Islet of Langerhans (tissue), 1 donor: ENCODE data around the gene NLGN1.

Experiments
- FAIRE-seq: peaks from one replicate; lab custom pipeline; 2011; peaks lifted over from hg19 to GRCh38; lab: Jason Lieb, UNC

NLGN1 gene

DNA sequence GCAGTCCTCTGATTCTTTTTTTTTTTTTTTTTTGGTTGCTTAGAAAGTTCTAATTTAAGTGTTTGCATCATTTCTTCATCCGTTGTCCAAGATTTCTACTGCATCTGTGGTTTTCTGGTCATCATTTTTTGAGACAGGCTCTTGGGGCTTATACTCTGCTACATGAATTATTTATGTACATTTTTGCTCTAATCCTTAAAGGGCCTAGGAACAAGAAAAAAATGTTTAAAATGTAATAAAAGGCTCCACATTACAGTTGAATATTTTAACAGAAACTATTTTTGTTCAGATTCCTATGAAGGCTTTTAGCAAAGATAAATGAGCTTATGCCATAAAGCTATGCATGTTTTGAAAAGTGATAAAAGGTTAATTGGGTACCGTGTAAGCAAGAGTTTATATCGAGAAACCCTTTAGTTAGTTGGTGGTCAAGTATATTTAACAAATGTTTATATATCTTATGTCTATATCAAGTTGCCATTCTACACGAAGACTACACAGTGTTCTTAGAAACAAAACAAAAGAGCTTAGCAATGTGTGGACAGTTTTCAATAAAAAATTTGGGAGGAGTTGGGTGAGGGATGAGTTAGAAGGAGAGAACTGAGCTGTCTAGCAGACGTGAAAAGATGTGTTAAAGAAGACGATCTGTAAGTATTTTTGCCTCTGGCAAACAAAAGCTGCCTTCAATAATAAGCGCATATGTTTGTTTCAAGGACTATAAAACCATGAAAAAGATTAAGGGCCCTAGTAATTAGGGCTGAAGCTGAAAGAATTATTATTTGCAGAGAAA, 898.0 kb downstream of the NLGN1 start:
- FAIRE-seq: no peak

DNA sequence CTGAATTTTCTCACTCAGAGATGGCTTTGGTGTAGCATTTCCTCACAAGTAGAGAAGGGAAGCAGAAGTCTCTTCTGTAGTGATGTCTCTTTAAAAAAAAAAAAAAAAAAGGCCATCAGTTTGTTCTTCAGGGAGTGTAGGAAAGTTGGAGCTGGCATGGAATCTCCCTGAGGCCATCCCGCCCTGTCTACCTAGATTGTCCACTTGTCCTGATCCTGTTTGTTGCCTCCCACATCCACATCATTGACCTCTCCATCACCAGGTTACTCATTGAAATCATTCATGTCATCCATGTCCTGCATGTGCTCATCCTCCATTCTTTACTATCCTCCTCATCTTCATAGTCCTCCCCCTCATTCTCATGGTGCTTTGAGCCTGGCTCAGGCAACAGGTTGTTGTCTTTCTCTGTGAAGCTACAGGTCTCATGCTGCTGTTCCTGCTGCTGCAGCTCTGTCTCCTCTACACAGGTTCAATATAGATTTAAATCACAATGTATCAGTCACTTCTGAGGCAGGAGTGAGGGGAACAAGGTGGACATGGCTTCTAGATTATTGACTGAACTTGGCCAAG, 905.3 kb downstream of the NLGN1 start:
- no peak for FAIRE-seq

DNA sequence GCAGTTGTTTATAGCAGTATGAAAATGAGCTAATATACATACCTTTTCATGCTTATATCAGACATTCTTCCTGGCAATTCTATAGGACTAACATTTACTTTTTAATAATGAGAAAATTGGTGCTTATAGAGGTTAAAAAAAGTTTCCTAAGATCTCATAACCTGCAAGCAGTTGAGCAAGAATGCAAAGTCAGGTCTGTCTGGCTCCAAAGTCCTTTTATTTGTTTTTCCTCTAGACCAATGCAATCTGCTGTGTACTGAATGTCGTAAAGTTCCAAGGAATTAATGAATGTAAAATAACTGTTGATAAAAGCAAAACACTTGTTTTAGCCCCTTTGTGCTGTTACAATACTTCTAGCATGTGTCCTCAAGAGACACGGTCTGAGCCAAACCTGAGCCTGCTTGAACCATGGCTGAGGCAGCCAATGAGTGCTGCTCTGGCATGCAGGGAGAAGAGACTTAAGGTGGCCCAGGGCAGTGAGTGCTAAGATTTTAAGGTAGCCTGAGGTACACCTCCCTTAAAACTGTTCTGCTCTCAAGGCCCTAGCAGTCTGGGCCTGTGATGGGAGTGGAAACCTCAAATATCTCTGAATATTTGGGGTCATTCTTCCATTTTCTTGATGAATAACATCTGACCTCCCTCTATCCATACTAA, 906.5 kb downstream of the NLGN1 start:
- no peak for FAIRE-seq

DNA sequence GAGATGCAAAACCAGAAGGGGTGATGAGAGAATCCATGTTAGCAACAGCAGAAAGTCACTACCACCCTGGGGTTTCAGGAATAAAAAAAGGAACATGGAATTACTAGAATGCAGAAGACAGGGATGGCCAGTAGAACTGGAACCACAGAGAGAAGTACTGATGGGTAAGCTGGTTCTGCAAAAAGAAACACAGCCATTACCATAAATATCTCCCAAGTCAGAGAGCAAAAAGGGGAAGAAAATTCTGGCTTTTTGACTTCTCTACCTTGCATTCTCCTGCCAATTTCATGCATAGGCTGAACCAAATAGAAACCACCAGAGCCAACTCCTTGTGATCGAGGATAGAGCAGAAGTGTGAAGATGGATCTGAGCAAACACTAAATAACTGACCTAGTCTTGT, 911.2 kb downstream of the NLGN1 start:
- no peak for FAIRE-seq

DNA sequence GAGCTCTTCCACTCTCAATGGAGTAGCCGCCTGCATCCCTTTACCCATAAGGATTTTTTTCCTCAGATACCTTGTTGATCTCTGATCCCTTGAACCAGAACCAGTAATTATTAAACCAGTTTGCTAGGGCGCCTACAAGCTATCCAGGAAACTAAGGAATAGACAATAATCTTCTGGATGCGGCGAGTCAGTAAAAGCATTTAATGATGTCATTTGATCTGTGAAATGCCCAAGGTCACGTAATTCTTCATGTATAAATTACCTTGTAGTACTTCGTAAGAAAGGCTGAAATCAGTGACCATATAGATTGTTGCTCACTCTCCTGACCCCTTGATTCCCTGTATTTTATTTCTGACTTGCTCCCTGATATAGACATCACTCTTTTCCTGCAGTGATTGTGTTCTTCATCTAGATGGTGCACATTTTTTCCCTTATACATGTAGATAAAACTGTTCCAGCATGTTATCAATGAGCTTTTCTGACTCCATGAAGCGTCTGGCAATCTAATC, 913.0 kb downstream of the NLGN1 start:
- no peak for FAIRE-seq

DNA sequence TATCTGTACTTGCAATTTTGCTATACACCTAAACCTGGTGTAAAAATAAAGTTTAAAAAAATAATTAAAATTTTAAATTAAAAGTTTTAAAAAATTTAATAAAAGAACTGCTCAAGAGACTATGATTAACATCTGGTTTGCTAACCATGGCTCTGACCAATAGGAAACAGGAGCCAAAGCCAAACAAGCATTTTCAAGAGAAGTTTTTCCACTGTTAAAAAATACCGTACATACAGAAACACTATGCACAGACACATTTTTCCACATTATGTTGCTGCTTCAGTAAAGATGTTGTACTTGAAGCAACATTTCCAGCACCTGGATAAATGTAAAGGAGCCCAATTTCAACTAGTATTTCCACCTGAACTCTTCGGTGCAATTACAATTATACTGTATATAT, 917.7 kb downstream of the NLGN1 start:
- no peak for FAIRE-seq

DNA sequence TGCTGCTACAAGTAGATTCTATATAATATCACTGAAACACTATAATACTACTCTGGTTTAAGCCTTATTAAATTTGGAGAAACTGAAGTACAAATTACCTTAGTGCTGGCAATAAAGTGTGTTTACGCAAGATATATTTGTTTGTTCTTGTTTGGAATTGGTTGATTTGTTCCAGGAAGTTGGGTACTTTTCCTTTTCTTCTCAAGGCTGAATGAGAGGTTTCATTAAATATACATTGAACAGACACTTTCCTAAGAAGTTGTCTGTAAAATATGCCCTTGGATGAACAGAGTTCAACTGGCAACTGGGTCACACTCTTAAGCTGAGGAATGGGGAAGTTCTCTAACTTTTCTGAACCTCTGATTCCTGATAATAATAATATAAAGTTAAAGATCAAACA, 919.5 kb downstream of the NLGN1 start:
- no peak for FAIRE-seq

DNA sequence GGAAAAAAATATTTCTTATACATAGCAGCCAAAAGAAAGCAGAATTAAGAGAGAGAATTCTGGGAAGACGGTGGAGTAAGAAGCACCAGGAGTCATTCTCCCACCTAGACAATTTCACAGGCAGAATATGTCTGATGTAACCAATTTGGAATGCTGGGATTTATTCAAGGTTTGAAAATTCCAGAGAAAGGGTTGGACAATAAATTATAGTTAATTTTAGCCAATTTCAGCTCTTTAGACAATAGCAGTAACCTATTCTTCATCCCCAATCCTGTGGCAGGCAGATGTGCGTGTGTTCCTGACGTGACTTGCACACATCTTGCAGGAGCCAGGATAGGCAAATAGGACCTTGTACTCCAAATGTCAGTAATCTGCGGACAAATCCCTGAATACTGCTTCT, 920.6 kb downstream of the NLGN1 start:
- no peak for FAIRE-seq

DNA sequence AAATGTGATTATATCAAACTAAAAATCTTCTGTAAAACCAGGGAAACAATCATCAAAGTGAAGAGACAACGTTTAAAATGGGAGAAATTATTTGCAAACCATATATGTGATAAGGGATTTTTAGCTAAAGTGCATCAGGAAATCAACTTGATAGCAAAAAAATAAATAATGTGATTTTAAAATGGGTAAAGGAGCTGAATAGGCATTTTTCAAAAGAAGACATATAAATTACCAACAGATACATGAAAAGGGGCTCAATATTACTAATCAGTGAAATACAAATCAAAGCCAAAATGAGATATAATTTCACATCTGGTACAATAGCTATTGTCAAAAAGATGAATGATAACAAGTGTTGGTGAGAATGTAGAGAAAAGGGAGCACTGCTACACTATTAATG, 924.0 kb downstream of the NLGN1 start:
- no peak for FAIRE-seq

DNA sequence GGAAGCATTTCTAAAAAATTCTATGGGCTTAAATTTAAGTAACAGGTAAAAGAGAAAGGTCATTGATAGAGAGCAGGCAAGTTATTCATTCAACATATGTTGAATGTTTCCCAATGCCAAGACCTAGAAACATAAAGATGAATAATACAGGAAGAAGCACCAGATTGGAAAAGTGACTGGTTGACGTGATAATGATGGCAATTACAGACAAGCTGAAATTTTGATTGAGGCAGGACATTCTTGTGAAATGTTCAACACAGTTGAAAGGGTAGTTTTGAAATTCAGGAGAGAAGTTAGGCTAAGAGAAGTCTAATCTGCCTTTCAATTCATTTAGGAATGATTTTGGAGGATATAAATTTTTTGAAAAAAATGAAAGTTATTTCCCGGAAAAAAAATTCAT, 925.2 kb downstream of the NLGN1 start:
- FAIRE-seq: no peak

DNA sequence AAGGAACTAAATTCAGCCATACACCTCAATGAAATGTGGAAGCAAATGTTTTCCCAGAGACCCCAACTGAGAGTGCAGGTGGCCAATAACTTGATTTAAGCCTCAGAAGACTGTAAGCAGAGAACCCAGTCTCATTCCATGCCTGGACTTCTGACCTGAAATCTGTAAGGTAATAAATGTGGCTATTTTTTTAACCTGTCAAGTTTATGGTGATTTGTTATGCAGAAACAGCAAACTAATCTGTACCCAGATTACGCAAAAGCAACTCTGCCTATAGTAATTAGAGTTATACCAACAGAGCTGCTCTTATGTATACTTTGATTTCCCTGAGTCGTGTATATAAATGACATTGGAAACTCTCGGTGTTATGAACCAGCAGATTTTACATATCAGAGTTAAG, 927.6 kb downstream of the NLGN1 start:
- FAIRE-seq: no peak

DNA sequence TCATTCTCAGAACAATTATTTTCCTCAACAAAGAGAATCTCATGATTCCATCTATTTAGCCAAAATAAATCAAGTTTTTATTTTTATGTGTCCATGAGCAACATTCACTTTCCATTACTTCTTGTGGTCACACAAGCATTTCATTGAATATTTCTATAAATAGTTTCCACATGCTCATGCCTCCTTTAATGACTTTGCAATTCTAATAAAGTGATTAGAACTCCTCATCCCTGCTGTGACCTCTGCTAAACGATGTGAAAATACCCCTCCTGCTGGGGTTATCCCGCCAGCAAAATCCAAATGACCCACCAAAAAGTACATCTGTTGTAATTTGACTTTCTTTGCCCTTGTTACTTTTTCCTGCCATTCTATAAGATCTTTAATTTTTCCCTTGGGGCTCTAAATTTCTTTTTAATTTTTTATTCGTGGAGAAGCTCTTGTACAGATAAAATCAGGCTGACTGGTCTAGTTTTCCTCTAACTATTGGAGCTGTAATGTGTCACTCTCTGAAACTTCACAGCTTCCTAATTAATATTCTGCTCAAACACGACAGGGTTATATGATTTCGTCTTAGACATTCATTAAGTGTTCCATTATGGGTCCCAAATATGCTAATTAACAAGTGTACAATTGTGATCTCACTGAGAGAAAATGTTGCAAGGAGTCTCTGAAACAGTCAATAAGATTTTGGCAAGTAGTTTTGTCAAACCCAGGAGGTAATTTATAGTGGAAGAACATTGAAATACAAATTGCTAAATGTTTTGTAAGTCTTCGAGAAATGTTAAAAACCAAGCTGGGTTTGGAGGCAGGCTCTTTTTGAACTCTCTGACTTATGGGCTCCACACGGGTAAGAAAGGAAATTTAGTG, 928.5 kb downstream of the NLGN1 start:
- FAIRE-seq: no peak

DNA sequence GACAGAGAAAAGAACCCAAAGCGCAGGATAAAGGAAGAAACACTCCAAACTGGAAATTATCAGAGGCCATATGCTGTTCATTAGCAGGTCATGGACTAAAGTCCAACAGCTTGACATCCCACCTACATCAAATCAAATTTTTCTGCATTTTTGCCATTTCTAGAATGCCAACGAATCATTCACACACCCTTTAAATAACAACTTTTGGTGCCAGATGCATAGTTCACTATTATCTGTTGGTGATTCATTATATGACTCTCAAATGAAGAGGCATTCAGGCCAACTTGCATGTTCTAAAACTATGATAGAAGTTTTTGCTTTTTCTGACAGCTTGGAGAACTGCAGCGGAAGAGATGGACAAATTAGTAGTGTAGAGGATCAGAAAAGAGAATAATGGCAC, 931.8 kb downstream of the NLGN1 start:
- no peak for FAIRE-seq

DNA sequence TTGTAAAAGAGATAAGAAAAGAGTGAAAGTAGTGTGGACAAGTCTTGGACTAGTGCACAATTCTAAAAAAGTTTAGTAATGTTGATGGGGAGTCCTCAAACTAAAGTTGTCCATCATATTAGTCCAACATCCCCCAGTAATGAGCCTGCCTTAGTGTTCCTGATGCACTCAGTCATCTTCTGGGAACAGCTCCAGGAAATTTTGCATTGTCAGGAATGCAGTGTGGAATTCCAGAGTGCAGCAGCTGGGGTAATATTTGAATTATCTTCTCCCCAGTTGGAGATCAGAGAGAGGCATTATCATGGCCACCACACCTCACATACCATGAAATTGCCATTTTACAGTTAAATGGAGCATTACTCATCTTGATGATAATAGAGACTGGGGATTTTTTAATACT, 932.8 kb downstream of the NLGN1 start:
- no peak for FAIRE-seq

DNA sequence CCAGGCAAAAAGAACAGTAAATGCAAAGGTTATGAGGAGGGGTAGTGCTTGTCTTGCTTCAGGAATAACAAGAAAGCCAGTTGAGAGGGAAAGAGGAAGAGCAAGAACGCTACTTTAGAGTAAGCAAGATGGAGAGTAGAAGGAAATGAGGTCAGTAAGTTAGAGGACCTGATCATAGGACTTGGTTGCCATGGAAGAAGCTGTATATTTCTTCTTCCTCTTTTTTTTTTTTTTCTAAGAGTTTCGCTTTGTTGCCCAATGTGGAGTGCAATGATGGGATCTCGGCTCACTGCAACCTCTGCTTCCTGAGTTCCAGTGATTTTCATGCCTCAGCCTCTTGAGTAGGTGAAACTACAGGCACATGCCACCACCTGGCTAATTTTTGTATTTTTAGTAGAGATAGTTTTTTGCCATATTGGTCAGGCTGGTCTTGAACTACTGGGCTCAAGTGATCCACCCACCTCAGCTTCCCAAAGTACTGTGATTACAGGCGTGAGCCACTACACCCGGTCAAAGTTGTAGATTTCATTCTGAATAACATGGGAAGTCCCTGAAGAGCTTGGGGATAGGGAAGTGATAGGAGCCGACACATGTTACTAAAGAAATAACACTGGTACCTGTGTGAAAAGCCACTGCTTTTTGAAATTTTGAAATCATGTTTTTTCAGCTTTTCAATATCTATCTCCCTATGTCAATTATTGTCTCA, 933.7 kb downstream of the NLGN1 start:
- FAIRE-seq: no peak

DNA sequence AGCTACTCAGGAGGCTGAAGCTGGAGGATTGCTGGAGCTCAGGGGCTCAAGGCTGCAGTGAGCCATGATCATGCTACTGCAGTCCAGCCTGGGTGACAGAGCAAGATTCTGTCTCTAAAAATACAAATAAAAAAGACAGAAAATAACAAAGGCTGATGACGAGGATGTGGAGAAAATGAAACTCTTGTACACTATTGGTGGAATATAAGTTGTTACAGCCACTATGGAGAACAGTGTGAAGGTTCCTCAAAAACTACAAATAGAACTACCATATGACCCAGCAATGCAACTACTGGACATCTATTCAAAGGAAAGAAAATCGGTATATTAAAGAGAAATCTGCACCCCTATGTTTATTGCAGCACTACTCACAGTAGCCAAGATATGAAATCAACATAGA, 934.8 kb downstream of the NLGN1 start:
- FAIRE-seq: no peak

DNA sequence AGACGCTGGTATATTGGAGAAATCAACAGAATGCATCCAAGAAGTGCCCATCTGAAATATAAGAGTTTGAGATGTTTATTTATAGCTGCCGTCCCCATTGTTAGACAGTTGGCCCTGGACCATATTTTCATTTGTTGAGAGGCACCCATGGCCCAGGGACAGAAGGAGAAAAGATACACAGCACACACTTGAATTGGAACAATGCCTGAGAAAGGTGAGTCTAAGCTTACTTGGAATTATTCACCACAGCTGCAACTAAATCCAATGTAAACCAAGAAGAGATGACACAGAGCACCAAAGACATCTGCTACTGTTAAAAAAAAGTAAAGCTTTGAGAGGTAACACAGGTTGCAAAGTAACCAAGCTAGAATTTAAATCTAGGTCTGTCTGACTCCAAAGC, 936.1 kb downstream of the NLGN1 start:
- FAIRE-seq: no peak

DNA sequence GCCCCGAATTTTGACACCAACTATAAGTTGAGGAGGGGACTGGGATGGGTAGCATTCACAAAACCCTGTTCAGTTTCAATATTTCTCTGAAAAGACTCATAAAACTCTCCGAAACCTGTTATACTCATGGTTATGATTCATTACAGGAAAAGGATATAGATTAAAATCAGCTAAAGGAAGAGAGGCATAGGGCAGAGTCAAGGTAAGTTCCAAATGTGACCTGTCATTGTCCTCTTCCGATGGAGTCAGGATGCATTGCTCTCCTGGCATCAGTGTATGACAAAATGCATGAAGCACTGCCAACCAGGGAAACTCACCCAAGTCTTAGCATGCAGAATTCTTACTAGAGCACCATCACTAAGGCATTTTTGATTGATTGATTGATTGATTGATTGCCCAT, 936.6 kb downstream of the NLGN1 start:
- no peak for FAIRE-seq

DNA sequence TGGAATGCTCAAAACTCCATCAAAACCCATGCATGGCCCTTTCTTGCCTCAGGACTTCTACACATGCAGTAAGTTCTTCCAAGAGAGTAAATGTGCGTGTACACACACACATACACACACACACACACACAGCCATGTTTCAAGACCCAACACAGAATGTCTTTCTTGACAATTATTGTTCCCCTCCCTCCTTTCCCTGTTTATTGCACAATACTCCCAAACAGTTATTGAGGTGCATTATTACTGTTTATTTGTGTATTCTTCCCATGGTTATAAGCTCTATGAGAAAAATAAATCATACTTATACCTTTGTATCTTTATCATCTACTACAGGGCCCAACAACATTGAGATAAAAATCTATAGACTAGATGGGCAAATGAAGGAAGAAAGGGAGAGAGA, 937.8 kb downstream of the NLGN1 start:
- FAIRE-seq: no peak

DNA sequence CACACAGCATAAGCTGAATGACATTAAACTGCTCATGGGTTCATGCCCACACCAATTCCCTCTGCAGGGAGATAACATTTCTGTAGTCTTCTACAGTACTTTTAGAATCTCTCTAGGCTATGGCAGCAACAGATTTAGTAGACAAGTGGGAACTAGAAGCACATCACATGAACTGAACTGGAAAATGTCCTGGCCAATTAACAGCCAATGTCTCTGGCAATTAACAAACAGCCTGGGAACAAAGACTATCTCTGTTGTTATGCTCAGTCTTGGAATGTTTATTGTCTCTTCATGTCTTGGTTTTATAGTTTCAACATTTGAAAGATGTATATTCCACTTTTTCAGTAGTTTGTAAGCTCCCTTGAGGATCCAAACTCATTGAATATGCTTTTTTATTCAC, 938.4 kb downstream of the NLGN1 start:
- FAIRE-seq: no peak
